H1 (cell line): ENCODE results near the gene MROH8. TPM values are rescaled to one million over a fixed set of nuclear protein-coding genes. Genes with fewer than 3 reads are reported as not detected.

Experiments used
- CTCF ChIA-PET: fragments of 300-600 bp; sonication (Branson Sonifier 250); formaldehyde crosslinking; loops from one replicate; lab custom pipeline; 2021; ENCODE audit not compliant: partially characterized antibody; lab: Charles Lee
- POLR2A ChIA-PET: fragments of 300-600 bp; sonication (Branson Sonifier 250); formaldehyde crosslinking; loops from one replicate; lab custom pipeline; 2021; ENCODE audit warnings: inconsistent platforms; ENCODE audit not compliant: partially characterized antibody; lab: Charles Lee
- DNase-seq, 2 experiments: peaks; one replicate each; pipeline versions ENCODE4 v3.0.0 to v3.0.0-alpha.2; 2010 to 2022; ENCODE audit warnings: low spot score in 2 of 2, low read depth in 1 of 2, mixed read lengths in 1 of 2
- FAIRE-seq: peaks from 2 replicates; lab custom pipeline; 2011; peaks lifted over from hg19 to GRCh38; lab: Jason Lieb, UNC
- H2AFZ ChIP-seq: 2 replicates; pipeline ENCODE4 v1.8.1; 2012; ENCODE audit warnings: low read length, inconsistent platforms
- H2AK5ac ChIP-seq: 2 replicates; pipeline ENCODE4 v1.6.1; 2013; ENCODE audit warnings: low read depth, low read length
- H2BK120ac ChIP-seq: replicated peaks from 2 replicates; pipeline ENCODE3; 2013; ENCODE audit warnings: low read depth, low read length, inconsistent platforms
- H2BK12ac ChIP-seq: 2 replicates; pipeline ENCODE4 v1.6.1; 2013; ENCODE audit warnings: low read depth, low read length
- H2BK15ac ChIP-seq: 2 replicates; pipeline ENCODE4 v1.6.1; 2013; ENCODE audit warnings: low read length
- H2BK20ac ChIP-seq: 2 replicates; pipeline ENCODE4 v1.6.1; 2013; ENCODE audit warnings: low read length
- H2BK5ac ChIP-seq: 2 replicates; pipeline ENCODE4 v1.6.1; 2013; ENCODE audit warnings: low read depth, low read length
- H3K14ac ChIP-seq: 2 replicates; pipeline ENCODE4 v1.6.1; 2013; ENCODE audit warnings: inconsistent platforms; ENCODE audit not compliant: insufficient read length
- H3K18ac ChIP-seq: 2 replicates; pipeline ENCODE4 v1.6.1; 2013; ENCODE audit warnings: low read length; ENCODE audit errors: extremely low read depth
- H3K23ac ChIP-seq: 2 replicates; pipeline ENCODE4 v1.6.1; 2013; ENCODE audit warnings: inconsistent platforms; ENCODE audit not compliant: insufficient read length
- H3K23me2 ChIP-seq: 2 replicates; pipeline ENCODE4 v1.6.1; 2013; ENCODE audit warnings: low read depth, low read length
- H3K27ac ChIP-seq: 2 replicates; pipeline ENCODE4 v1.6.1; 2011; ENCODE audit warnings: low read depth, low read length, inconsistent platforms
- H3K27me3 ChIP-seq, 4 experiments: replicated peaks in 1 of 4; 1 replicate in 1 of 4; 2 replicates in 3 of 4; pipeline versions ENCODE4 v1.6.1 to v1.8.1; 2011 to 2013; ENCODE audit warnings: low read length in 3 of 4, mild to moderate bottlenecking in 3 of 4, inconsistent platforms in 2 of 4, mixed read lengths in 2 of 4, moderate library complexity in 1 of 4; ENCODE audit not compliant: control insufficient read depth in 3 of 4, insufficient read depth in 3 of 4; ENCODE audit errors: extremely low read depth in 1 of 4
- H3K36me3 ChIP-seq, 4 experiments: 2 replicates each; pipeline versions ENCODE4 v1.6.1 to v1.8.1; 2011 to 2013; ENCODE audit warnings: mild to moderate bottlenecking in 4 of 4, low read length in 3 of 4, moderate library complexity in 2 of 4, control low read depth in 1 of 4, inconsistent platforms in 1 of 4; ENCODE audit not compliant: insufficient read depth in 4 of 4, control insufficient read depth in 2 of 4
- H3K4ac ChIP-seq: replicated peaks from 2 replicates; pipeline ENCODE3; 2013; ENCODE audit warnings: low read length, low read depth, mixed read lengths, inconsistent platforms; ENCODE audit not compliant: insufficient read length
- H3K4me1 ChIP-seq, 4 experiments: replicated peaks in 1 of 4; 1 replicate in 1 of 4; 2 replicates in 3 of 4; pipeline versions ENCODE4 v1.6.1 to v1.8.1; 2011 to 2013; ENCODE audit warnings: low read length in 3 of 4, inconsistent platforms in 2 of 4, mixed read lengths in 1 of 4; ENCODE audit not compliant: insufficient read depth in 4 of 4, control insufficient read depth in 3 of 4
- H3K4me2 ChIP-seq, 2 experiments: 2 replicates each; pipeline versions ENCODE4 v1.6.1 to v1.8.1; 2011 to 2013; ENCODE audit warnings: low read depth in 2 of 2, low read length in 2 of 2, control low read depth in 1 of 2, inconsistent platforms in 1 of 2, mild to moderate bottlenecking in 1 of 2; ENCODE audit not compliant: insufficient read depth in 1 of 2
- H3K4me3 ChIP-seq, 4 experiments: fragments of 200-600, 300-600 bp in 1 of 4; sonication (generic), shearing (Covaris generic), sonication (Bioruptor Twin) in 1 of 4; 2 replicates each; pipeline versions ENCODE4 v1.5.1 to v1.8.1; 2011 to 2016; ENCODE audit warnings: low read length in 4 of 4, low read depth in 3 of 4, control low read depth in 2 of 4, inconsistent platforms in 2 of 4, mild to moderate bottlenecking in 2 of 4, mixed read lengths in 1 of 4, moderate library complexity in 1 of 4; ENCODE audit not compliant: insufficient read depth in 2 of 4; ENCODE audit errors: extremely low read depth in 1 of 4
- H3K56ac ChIP-seq: replicated peaks from 2 replicates; pipeline ENCODE3; 2013; ENCODE audit warnings: low read depth, mild to moderate bottlenecking, mixed read lengths, low read length, inconsistent platforms; ENCODE audit not compliant: insufficient read length
- H3K79me1 ChIP-seq: 2 replicates; pipeline ENCODE4 v1.6.1; 2013; ENCODE audit warnings: low read depth, low read length, control low read depth
- H3K79me2 ChIP-seq, 2 experiments: 2 replicates each; pipeline versions ENCODE4 v1.6.1 to v1.8.1; 2012 to 2013; ENCODE audit warnings: low read length in 2 of 2, mild to moderate bottlenecking in 2 of 2, inconsistent platforms in 1 of 2; ENCODE audit not compliant: insufficient read depth in 2 of 2, control insufficient read depth in 1 of 2
- H3K9ac ChIP-seq, 4 experiments: replicated peaks in 1 of 4; 1 replicate in 1 of 4; 2 replicates in 3 of 4; pipeline versions ENCODE4 v1.6.1 to v1.8.1; 2011 to 2013; ENCODE audit warnings: low read depth in 3 of 4, low read length in 3 of 4, control low read depth in 2 of 4, mild to moderate bottlenecking in 2 of 4, moderate library complexity in 2 of 4, inconsistent platforms in 1 of 4; ENCODE audit errors: extremely low read depth in 1 of 4
- H3K9me3 ChIP-seq, 2 experiments: 2 replicates each; pipeline versions ENCODE4 v1.6.1 to v1.8.1; 2012 to 2013; ENCODE audit warnings: mild to moderate bottlenecking in 2 of 2, moderate library complexity in 2 of 2, control low read depth in 1 of 2, inconsistent platforms in 1 of 2, low read depth in 1 of 2, low read length in 1 of 2, mixed read lengths in 1 of 2; ENCODE audit not compliant: insufficient read depth in 2 of 2
- H4K20me1 ChIP-seq, 2 experiments: replicated peaks in 1 of 2; 2 replicates each; pipeline versions ENCODE3 to v1.8.1; 2011 to 2013; ENCODE audit warnings: inconsistent platforms in 2 of 2, low read length in 2 of 2, mild to moderate bottlenecking in 1 of 2; ENCODE audit not compliant: insufficient read depth in 2 of 2, control insufficient read depth in 1 of 2
- H4K5ac ChIP-seq: 2 replicates; pipeline ENCODE4 v1.6.1; 2013; ENCODE audit warnings: low read length, low read depth, mixed read lengths, inconsistent platforms; ENCODE audit not compliant: insufficient read length
- H4K8ac ChIP-seq: 2 replicates; pipeline ENCODE4 v1.8.0; 2013; ENCODE audit warnings: mild to moderate bottlenecking, moderate library complexity, low read length, inconsistent platforms; ENCODE audit not compliant: insufficient read depth; ENCODE audit errors: extremely low read depth
- H4K91ac ChIP-seq: replicated peaks from 2 replicates; pipeline ENCODE3; 2013; ENCODE audit warnings: low read length, mixed read lengths, inconsistent platforms; ENCODE audit not compliant: insufficient read length
- BCL11A ChIP-seq, 2 experiments: IDR thresholded peaks; one replicate each; pipeline ENCODE4 v1.6.1; 2011; ENCODE audit warnings: low read depth in 2 of 2, low read length in 2 of 2, mild to moderate bottlenecking in 2 of 2
- FOSL1 ChIP-seq: IDR thresholded peaks from 2 replicates; pipeline ENCODE4 v1.6.1; 2011; ENCODE audit warnings: mild to moderate bottlenecking, low read depth, low read length, moderate library complexity; ENCODE audit not compliant: insufficient read depth
- GABPA ChIP-seq: IDR thresholded peaks from 2 replicates; pipeline ENCODE4 v1.6.1; 2011; ENCODE audit warnings: mild to moderate bottlenecking, low read length, moderate library complexity, borderline replicate concordance; ENCODE audit not compliant: insufficient read depth
- MAX ChIP-seq: IDR thresholded peaks from 2 replicates; pipeline ENCODE4 v1.6.1; 2012; ENCODE audit warnings: inconsistent platforms
- SP2 ChIP-seq: IDR thresholded peaks from 2 replicates; pipeline ENCODE4 v1.6.1; 2012; ENCODE audit warnings: mild to moderate bottlenecking, low read length, inconsistent platforms
- WGBS, 2 experiments: shearing (Covaris generic) in 1 of 2; methylation state at CpG; one replicate each; pipeline versions ENCODE4 v1.1.6 to v1.1.7; 2013 to 2015; ENCODE audit warnings: low lambda C conversion rate in 2 of 2, mixed read lengths in 2 of 2, inconsistent platforms in 1 of 2, low coverage in 1 of 2, missing lambda C conversion rate in 1 of 2; ENCODE audit not compliant: insufficient replicate concordance in 2 of 2, insufficient coverage in 1 of 2, insufficient read length in 1 of 2; ENCODE audit errors: extremely low coverage in 1 of 2, missing lambda C conversion rate in 1 of 2; 5-methylcytosine and 5-hydroxymethylcytosine counted together
- polyA plus RNA-seq, 7 experiments: library from polyadenylated mRNA; depleted of rRNA in 3 of 7; stranded (reverse) in 5 of 7; unstranded in 2 of 7; fragments of >200 nt in 5 of 7; fragments of 200-250 nt in 2 of 7; gene quantifications; 1 replicate in 5 of 7; 2 replicates in 1 of 7; 4 replicates in 1 of 7; pipeline versions ENCODE4 v1.2.1 to v1.2.3, GENCODE V29; 2011 to 2013; ENCODE audit warnings: missing spikeins in 2 of 7, mixed read lengths in 2 of 7
- total RNA-seq: library from RNA; stranded (reverse); fragmentation: NEBNext Ultra II Directional; extraction: Animal tissue kit (Norgen Biotek cat#: 25700); gene quantifications from 2 replicates; pipeline ENCODE4 v1.2.1, GENCODE V29; 2021

MROH8 gene
- total and polyA plus RNA-seq, 2 of the 8 experiments (the other 6 are each of a cell fraction or from before 2014, with no cell fraction given) = 0.50 to 0.86 TPM

DNA sequence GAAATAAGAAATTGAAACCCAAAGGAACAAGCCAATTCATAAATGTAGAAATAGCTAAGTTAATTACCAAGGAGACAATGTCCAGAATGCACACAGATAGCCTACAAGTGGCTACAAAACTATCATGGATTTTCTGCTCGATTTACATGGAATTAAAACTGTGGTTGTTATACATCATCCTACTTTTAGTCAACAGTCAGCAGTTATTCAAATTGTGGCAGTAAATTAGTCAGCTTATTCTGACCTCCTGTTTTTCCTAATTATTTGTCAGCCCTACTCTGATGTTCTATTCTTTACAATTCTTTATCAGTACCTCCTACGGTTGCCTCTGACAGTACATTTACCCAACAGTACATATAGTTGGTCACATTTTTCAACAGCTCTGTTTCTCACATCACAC, 113.2 kb downstream of the MROH8 start:
- Histone ChIP-seq H3K4me3 (no peak overlapping the region), H3K23me2 (no peaks in the 10 kb centered on the region), H3K9me3 (peaks cover 0 to 3% of the 10 kb centered on the region in 2 experiments; a peak in 1 of 4 replicates), H2BK5ac (no peak overlapping the region), H2BK15ac (no peak overlapping the region), H3K79me1 (no peaks in the 10 kb centered on the region), H3K9ac (no peak overlapping the region), H4K5ac (no peak overlapping the region), H2BK12ac (no peak overlapping the region), H3K27me3 (no peaks in the 10 kb centered on the region), H3K23ac (no peak overlapping the region), H4K91ac (no peak overlapping the region), H2BK120ac (no peak overlapping the region), H3K4ac (no peak overlapping the region), H3K4me2 (no peak overlapping the region), H2AFZ (no peak overlapping the region), H2BK20ac (no peak overlapping the region), H4K8ac (no peak overlapping the region), H4K20me1 (no peaks in the 10 kb centered on the region), H3K36me3 (peaks cover 2 to 31% (median 9%) of the 10 kb centered on the region in 4 experiments; a peak in 6 of 8 replicates), H3K79me2 (no peaks in the 10 kb centered on the region), H3K27ac (no peak overlapping the region), H3K56ac (no peak overlapping the region), H2AK5ac (no peak overlapping the region), H3K18ac (no peak overlapping the region), H3K14ac (no peak overlapping the region), H3K4me1 (no peaks in the 10 kb centered on the region)
- WGBS, 2 experiments = 91% methylated on average over 2 of the region's 2 CpGs; no CpG with 5 or more reads in 1 of the 2 experiments
- FAIRE-seq (no peak), DNase-seq (no peak)
- ChIA-PET CTCF (no interaction called here), POLR2A (interaction anchor here (0.7 kb wide), 1 partner anchor 185 kb away, joined by 3 read pairs; no protein-coding TSS in a partner anchor)
- TF ChIP-seq MAX (no peak), BCL11A (IDR thresholded peaks at IDR 0.05; ENCODE audit: low read depth in 2 of 2, low read length in 2 of 2) (no peak), GABPA (no peak), SP2 (no peak), FOSL1 (no peak)
